AG04449 (cell line): ENCODE measurements around the gene MORN5.

ENCODE experiments used
- CTCF ChIA-PET: fragments of 350-600 bp; formaldehyde crosslinking; extraction: SDS; loops from one replicate; lab custom pipeline; 2021; ENCODE audit warnings: antibody characterized with exemption; lab: Yijun Ruan, JAX
- POLR2A ChIA-PET: fragments of 400-600, 350-600 bp; formaldehyde crosslinking; extraction: SDS; loops from one replicate; lab custom pipeline; 2020; ENCODE audit warnings: antibody characterized with exemption, inconsistent platforms; lab: Yijun Ruan, JAX
- DNase-seq: peaks from one replicate; pipeline ENCODE4 v3.0.0-alpha.2; 2010; ENCODE audit warnings: low read depth, low spot score
- H3K4me3 ChIP-seq: 2 replicates; pipeline ENCODE4 v1.5.1; 2011; ENCODE audit warnings: low read depth, mild to moderate bottlenecking, control low read depth, low read length
- TF ChIP-seq, protein P1 (sequence below): IDR thresholded peaks from one replicate; pipeline ENCODE4 v1.5.1; 2011; ENCODE audit warnings: mild to moderate bottlenecking, moderate library complexity, low read length, control low read depth, inconsistent platforms; ENCODE audit not compliant: insufficient read depth; ENCODE audit errors: missing control alignments

MORN5 gene

GRCh38 chr9:122158202-122158601, 1.5 kb upstream of the MORN5 start:
- ChIA-PET CTCF (interaction anchor here (0.9 to 7.6 kb wide), 8 partner anchors 13 to 192 kb away, joined by 4 to 66 read pairs (median 4); no protein-coding TSS in a partner anchor), POLR2A (no interaction called here)
- peak overlapping the region; percentile 19 for H3K4me3 ChIP-seq
- TF ChIP-seq, protein P1, sequence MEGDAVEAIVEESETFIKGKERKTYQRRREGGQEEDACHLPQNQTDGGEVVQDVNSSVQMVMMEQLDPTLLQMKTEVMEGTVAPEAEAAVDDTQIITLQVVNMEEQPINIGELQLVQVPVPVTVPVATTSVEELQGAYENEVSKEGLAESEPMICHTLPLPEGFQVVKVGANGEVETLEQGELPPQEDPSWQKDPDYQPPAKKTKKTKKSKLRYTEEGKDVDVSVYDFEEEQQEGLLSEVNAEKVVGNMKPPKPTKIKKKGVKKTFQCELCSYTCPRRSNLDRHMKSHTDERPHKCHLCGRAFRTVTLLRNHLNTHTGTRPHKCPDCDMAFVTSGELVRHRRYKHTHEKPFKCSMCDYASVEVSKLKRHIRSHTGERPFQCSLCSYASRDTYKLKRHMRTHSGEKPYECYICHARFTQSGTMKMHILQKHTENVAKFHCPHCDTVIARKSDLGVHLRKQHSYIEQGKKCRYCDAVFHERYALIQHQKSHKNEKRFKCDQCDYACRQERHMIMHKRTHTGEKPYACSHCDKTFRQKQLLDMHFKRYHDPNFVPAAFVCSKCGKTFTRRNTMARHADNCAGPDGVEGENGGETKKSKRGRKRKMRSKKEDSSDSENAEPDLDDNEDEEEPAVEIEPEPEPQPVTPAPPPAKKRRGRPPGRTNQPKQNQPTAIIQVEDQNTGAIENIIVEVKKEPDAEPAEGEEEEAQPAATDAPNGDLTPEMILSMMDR = peak; percentile 63
- no peak for DNase-seq

GRCh38 chr9:122159925-122160246, 178 bp downstream of the MORN5 start:
- TF ChIP-seq, protein P1 = no peak
- ChIA-PET POLR2A (no interaction called here), CTCF (interaction anchor here (0.9 to 7.6 kb wide), 5 partner anchors 11 to 190 kb away, joined by 3 to 66 read pairs (median 6); no protein-coding TSS in a partner anchor)
- H3K4me3 ChIP-seq = peak overlapping the region; percentile 46
- DNase-seq = no peak

DNA sequence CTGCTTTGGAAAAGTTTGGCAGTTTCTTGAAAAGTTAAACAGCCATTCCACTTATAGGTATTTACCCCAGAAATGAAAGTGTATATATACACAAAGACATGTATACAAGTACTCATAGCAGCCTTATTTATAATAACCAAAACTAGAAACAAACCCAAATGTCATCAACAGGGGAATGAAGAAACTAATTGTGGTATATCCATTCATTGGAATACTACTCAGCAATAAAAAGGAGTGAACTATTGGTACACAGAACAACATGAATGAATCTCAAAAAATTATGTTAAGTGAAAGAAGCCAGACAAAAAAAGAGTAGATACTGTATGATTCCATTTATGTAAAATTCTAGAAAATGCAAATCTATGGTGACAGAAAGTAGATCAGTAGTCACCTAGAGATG, 2.7 kb downstream of the MORN5 start:
- H3K4me3 ChIP-seq = no peak overlapping the region
- POLR2A ChIA-PET = no interaction called here

GRCh38 chr9:122164286-122164685, 4.6 kb downstream of the MORN5 start:
- CTCF ChIA-PET = interaction anchor here (1.0 to 1.7 kb wide), 2 partner anchors 40 to 186 kb away, joined by 4 read pairs; no protein-coding TSS in a partner anchor

More for the DNA sequence above, 2.7 kb downstream of the MORN5 start:
- no peak for DNase-seq
- TF ChIP-seq, protein P1 = no peak
- CTCF ChIA-PET = no interaction called here

GRCh38 chr9:122168356-122168755, 8.6 kb downstream of the MORN5 start:
- no peak for DNase-seq
- TF ChIP-seq, protein P1 = no peak
- CTCF ChIA-PET = interaction anchor here (3.1 kb wide), 1 partner anchor 43 kb away, joined by 7 read pairs; no protein-coding TSS in a partner anchor
- POLR2A ChIA-PET = no interaction called here
- H3K4me3 ChIP-seq = no peak overlapping the region

More at GRCh38 chr9:122164286-122164685, 4.6 kb downstream of the MORN5 start:
- POLR2A ChIA-PET = interaction anchor here (0.6 kb wide), 1 partner anchor 43 kb away, joined by 3 read pairs; no protein-coding TSS in a partner anchor
- TF ChIP-seq, protein P1 = no peak
- DNase-seq = no peak
- H3K4me3 ChIP-seq = no peak overlapping the region

DNA sequence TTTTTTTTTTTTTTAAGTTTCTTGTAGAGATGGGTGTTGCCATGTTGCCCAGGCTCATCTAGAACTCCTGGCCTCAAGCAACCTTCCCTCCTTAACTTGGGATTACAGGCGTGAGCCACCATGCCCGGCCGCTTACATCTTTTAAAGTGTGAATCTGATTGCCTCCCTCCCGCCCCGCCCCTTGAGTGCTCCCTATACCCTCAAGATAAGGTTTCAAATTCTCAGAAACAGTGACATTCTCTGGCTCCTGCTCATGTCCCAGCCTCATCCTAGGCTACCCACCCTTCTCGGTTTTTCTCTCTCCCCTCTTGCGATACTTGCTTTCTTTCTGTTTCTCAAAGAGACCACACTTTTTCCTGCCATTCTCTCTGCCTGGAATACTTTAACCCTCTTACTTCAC, 12.4 kb downstream of the MORN5 start:
- H3K4me3 ChIP-seq = no peak overlapping the region
- POLR2A ChIA-PET = no interaction called here
- CTCF ChIA-PET = interaction anchor here (0.8 kb wide), 1 partner anchor 10 kb away, joined by 3 read pairs; no protein-coding TSS in a partner anchor
- no peak for DNase-seq
- TF ChIP-seq, protein P1 = no peak
